Stimulated activated CD4-positive, alpha-beta T cell treated with anti-CD3 and anti-CD28 coated beads, Interleukin-12 subunit alpha, Interleukin-12 subunit beta, amount 100 ng/mL, for 48 hours (primary cell): Measurements from ENCODE around the gene GBX1.

Source experiments
- DNase-seq, 3 donors: peaks; one replicate each; pipeline ENCODE4 v3.0.0-alpha.2; 2020; ENCODE audit warnings: low read depth in 2 of 3, low spot score in 1 of 3

GBX1 gene

GRCh38 chr7:151141311-151141854 lies 26.1 kb downstream of the GBX1 start:
- DNase-seq: no peak

- no peak for DNase-seq
Observed at GRCh38 chr7:151140826-151141225, 26.7 kb downstream of the GBX1 start.

- no peak for DNase-seq
Observed at GRCh38 chr7:151139791-151140190, 27.7 kb downstream of the GBX1 start.

GRCh38 chr7:151139071-151139790 lies 28.3 kb downstream of the GBX1 start:
- no peak for DNase-seq

- DNase-seq: no peak
Observed at GRCh38 chr7:151138153-151138851, 29.2 kb downstream of the GBX1 start.

- no peak for DNase-seq
Observed at GRCh38 chr7:151137791-151138152, 29.7 kb downstream of the GBX1 start.

- DNase-seq: no peak
Observed at GRCh38 chr7:151137076-151137675, 30.3 kb downstream of the GBX1 start.

GRCh38 chr7:151135866-151136843 lies 31.3 kb downstream of the GBX1 start:
- no peak for DNase-seq

- no peak for DNase-seq
Observed at GRCh38 chr7:151135525-151135845, 32.0 kb downstream of the GBX1 start.

- no peak for DNase-seq
Observed at GRCh38 chr7:151134743-151135524, 32.6 kb downstream of the GBX1 start.

- DNase-seq: no peak
Observed at GRCh38 chr7:151133986-151134742, 33.3 kb downstream of the GBX1 start.

- no peak for DNase-seq
Observed at GRCh38 chr7:151133266-151133985, 34.1 kb downstream of the GBX1 start.

GRCh38 chr7:151132461-151133205 lies 34.9 kb downstream of the GBX1 start:
- no peak for DNase-seq

- no peak for DNase-seq
Observed at GRCh38 chr7:151131592-151132293, 35.8 kb downstream of the GBX1 start.

- DNase-seq: no peak
Observed at GRCh38 chr7:151131224-151131591, 36.3 kb downstream of the GBX1 start.

GRCh38 chr7:151130741-151131157 lies 36.7 kb downstream of the GBX1 start:
- no peak for DNase-seq

- no peak for DNase-seq
Observed at GRCh38 chr7:151129960-151130591, 37.4 kb downstream of the GBX1 start.
